ENCODE data around the gene MAK.

MAK gene

GRCh38 chr6:10719296-10719963, 118.9 kb downstream of the MAK start:
- peak overlapping the region; percentile 80; the same call in 1 of the 2 replicates for H2AFZ ChIP-seq (ENCODE audit: low read length)

GRCh38 chr6:10713962-10714361, 124.4 kb downstream of the MAK start:
- H3K4me1 ChIP-seq (ENCODE audit: low read length), result peaks cover 11% of the 10 kb centered on the region
- H3K36me3 ChIP-seq (replicated peaks; ENCODE audit: insufficient read depth, low read length), result no peaks in the 10 kb centered on the region; the same call in 1 of the 2 replicates
- peaks cover 17% of the 10 kb centered on the region for H3F3A ChIP-seq (ENCODE audit: insufficient read depth, low read length)
- H3K4me2 ChIP-seq (ENCODE audit: low read depth, low read length), result peak overlapping the region; percentile 64; the same call in 1 of the 2 replicates
- H3K27me3 ChIP-seq (replicated peaks; ENCODE audit: insufficient read depth, low read length), result no peaks in the 10 kb centered on the region
- TF ChIP-seq CTCF (IDR thresholded peaks at IDR 0.05; ENCODE audit: low read length) (no peak), EZH2phosphoT487 (IDR thresholded peaks at IDR 0.05; ENCODE audit: low read length) (no peak), EZH2 (optimal IDR thresholded peaks at IDR 0.05; ENCODE audit: low read depth, low read length) (no peak)
- H3K9me2 ChIP-seq (replicated peaks; ENCODE audit: insufficient read depth, low read length), result no peaks in the 10 kb centered on the region
- peak overlapping the region; percentile 49 for H3K9ac ChIP-seq (ENCODE audit: low read length)
- H3K79me2 ChIP-seq (ENCODE audit: low read length), result no peaks in the 10 kb centered on the region
- H3K4me3 ChIP-seq (ENCODE audit: low read length), result peak overlapping the region; percentile 38
- H4K20me1 ChIP-seq (ENCODE audit: insufficient read depth, low read length), result no peaks in the 10 kb centered on the region
- DNase-seq, result peak; percentile 45
- H2AFZ ChIP-seq (ENCODE audit: low read length), result peak overlapping the region; percentile 49
- H3K9me3 ChIP-seq (replicated peaks; ENCODE audit: insufficient read depth, low read length), result no peaks in the 10 kb centered on the region
- peak overlapping the region; percentile 75; the same call in 1 of the 2 replicates for H3K27ac ChIP-seq (ENCODE audit: low read length)

More at GRCh38 chr6:10719296-10719963, 118.9 kb downstream of the MAK start:
- no peak overlapping the region for H3K27ac ChIP-seq (ENCODE audit: low read length)
- H3K4me3 ChIP-seq (ENCODE audit: low read length), result no peak overlapping the region; the same call in 1 of the 2 replicates
- H3K4me2 ChIP-seq (ENCODE audit: low read depth, low read length), result peak overlapping the region; percentile 71; the same call in 1 of the 2 replicates
- DNase-seq, result peak; percentile 31
- TF ChIP-seq EZH2phosphoT487 (IDR thresholded peaks at IDR 0.05; ENCODE audit: low read length), result no peak
- TF ChIP-seq CTCF (IDR thresholded peaks at IDR 0.05; ENCODE audit: low read length), result peak; percentile 6; the same call in 1 of the 2 replicates
- H3K79me2 ChIP-seq (ENCODE audit: low read length), result no peaks in the 10 kb centered on the region
- no peaks in the 10 kb centered on the region for H3K36me3 ChIP-seq (replicated peaks; ENCODE audit: insufficient read depth, low read length)
- H3K9ac ChIP-seq (ENCODE audit: low read length), result no peak overlapping the region
- H4K20me1 ChIP-seq (ENCODE audit: insufficient read depth, low read length), result no peaks in the 10 kb centered on the region
- H3K9me3 ChIP-seq (replicated peaks; ENCODE audit: insufficient read depth, low read length), result no peaks in the 10 kb centered on the region
- no peaks in the 10 kb centered on the region for H3K9me2 ChIP-seq (replicated peaks; ENCODE audit: insufficient read depth, low read length)
- H3K27me3 ChIP-seq (replicated peaks; ENCODE audit: insufficient read depth, low read length), result no peaks in the 10 kb centered on the region
- peaks cover 19% of the 10 kb centered on the region for H3F3A ChIP-seq (ENCODE audit: insufficient read depth, low read length)
- H3K4me1 ChIP-seq (ENCODE audit: low read length), result peaks cover 5% of the 10 kb centered on the region; the same call in 1 of the 2 replicates

Data from MM.1S (cell line).